Measurements from ENCODE around the gene GLIPR1L1.
"Not testable (repeated sequence)": the region's sequence is repeated elsewhere in the genome, so short reads cannot be mapped to it uniquely, and the experiment has no call there.

The GLIPR1L1 gene, protein sequence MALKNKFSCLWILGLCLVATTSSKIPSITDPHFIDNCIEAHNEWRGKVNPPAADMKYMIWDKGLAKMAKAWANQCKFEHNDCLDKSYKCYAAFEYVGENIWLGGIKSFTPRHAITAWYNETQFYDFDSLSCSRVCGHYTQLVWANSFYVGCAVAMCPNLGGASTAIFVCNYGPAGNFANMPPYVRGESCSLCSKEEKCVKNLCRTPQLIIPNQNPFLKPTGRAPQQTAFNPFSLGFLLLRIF

DNA sequence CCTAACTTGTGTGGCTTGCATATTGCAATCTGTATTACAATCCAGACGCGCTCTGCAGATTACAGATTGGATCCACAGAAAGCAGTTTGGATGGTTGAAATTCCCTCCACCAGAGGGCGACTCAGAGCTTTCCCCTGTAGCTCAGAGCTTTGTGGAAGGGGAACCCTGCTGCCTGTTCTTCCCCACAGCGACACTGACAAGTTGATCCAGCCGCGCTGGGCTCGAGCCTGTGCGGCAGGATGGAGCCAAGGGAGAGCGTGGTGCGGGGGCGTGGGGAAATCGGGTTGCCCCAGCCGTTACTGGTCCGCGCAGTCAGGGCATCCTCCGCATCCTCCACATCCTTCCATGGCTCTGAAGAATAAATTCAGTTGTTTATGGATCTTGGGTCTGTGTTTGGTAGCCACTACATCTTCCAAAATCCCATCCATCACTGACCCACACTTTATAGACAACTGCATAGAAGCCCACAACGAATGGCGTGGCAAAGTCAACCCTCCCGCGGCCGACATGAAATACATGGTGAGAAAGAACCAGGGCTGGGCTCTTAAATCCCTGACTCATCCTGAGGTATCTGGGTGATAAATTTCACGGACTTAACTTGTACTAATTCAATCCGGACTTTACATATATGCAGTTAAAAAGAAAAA, at the start of gene GLIPR1L1:
Gene GLIPR1L1, plus strand, starts transcription at position 287 of the 647 bp plus-strand sequence. Its CDS starts 59 bp downstream, at position 346.
- peak; percentile 62 to 83 (median 78) for DNase-seq (ENCODE audit: low read depth in 2 of 3, low spot score in 1 of 3)

DNA sequence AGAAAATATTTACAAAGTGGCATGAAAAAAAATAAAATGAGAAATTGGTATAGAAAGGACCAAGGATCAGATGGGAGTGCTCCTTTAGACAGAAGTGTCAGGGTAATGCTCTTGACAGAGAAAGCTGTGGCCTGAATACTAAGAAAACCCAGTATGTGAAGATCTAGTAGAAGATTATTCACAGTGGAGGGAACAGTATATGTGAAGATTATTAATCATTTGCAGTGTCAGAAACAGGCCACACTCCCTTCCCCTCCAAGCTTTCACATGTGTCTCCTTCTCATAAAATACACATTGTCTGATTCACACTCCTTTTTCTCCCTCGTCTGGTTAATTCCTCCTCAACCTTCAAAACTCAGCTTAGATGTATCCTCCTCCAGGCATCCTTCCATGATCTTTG, 45.6 kb upstream of the GLIPR1L1 start:
- no peak for DNase-seq (ENCODE audit: low read depth in 2 of 3, low spot score in 1 of 3)

DNA sequence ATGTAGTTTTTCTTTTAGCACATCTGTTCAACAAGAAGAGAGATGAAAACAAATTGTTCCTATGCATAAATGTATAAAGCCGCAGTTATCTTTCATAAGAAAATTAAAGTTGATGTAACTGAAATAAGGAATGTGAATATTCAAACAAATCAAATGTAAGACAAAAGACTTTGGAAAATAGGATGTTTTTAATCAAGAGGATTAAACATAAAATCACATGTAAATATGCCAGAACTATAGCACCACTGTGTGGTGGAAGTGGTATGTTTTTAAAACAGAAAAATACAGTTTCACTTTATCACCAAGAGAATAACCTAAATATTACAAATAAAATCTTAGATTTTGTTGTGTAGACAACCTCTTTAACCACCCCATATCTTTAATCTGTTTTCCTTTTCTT, 44.7 kb upstream of the GLIPR1L1 start:
- DNase-seq (ENCODE audit: low read depth in 2 of 3, low spot score in 1 of 3) = no peak

DNA sequence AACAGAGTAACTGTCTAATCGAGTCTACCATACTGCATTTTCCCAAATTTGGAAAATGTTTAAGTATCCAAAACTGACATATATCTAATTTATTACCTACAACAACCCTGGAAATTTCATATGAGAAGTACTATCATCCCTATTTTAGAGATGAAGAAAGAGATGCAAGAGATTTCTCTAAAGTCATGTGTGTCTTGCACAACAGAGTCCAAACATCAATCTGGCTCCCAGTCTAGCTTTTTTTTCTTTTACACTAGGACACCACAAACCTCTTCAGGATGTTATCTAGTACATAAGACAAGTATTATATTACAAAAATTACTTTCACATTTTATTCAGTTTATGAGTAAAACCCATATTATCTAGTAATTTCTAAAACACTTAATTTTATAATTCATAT, 43.5 kb upstream of the GLIPR1L1 start:
- DNase-seq (ENCODE audit: low read depth in 2 of 3, low spot score in 1 of 3) = no peak

DNA sequence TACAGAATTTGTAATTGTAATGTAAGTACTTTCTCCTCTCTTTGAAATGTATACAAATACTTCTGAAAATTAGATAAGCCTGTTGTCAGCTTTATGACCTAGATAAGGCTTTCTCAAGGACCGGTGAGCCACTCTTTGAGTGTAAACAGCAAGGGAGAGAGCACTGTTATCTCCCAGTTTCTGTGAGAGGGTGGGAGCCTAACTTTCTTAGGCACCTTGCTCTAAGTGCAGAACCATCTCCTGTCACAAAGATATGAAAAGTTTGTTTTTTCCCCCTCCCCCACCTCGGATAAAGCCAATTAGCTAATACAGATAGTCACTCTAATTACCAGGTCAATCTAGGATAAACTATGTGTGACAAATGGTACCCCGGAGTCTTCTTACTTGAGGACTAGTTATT, 40.1 kb upstream of the GLIPR1L1 start:
- no peak for DNase-seq (ENCODE audit: low read depth in 2 of 3, low spot score in 1 of 3)

DNA sequence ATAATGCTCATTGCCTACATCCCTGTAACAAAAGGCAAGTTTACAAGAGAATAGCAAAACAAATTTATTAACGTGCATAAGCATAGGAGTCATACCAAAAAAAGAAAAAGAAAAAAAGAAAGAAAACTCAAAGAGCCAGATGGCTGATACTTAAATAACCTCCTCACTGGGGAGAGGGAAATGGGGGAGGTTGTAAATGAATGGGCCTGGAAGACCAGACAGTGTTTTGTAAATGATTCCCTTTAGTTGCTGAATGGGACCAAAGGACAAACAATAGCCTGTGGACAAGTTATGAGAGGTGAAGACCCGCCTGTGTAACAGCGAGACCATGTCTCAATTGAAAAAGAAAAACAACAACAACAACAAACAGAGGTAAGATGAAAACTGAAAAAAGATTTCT, 39.7 kb upstream of the GLIPR1L1 start:
- no peak for DNase-seq (ENCODE audit: low read depth in 2 of 3, low spot score in 1 of 3)

DNA sequence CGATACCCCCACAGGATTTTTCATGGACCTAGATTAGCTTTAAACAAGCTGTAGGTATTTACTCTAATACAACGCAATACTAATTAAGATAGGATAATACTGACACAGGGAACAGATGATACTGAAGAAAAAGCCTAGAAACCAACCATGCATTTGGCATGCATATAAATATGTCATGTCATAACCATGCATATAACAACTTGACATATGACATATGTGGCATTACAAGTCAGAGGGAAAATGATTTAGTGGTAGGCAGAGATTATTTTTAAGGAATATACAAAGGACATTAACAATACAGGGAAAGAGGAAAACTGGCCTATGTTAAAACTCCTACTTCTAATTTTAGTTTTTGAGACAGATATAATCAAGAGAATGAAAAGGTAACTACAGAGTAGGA, 32.2 kb upstream of the GLIPR1L1 start:
- DNase-seq (ENCODE audit: low read depth in 2 of 3, low spot score in 1 of 3) = no peak

DNA sequence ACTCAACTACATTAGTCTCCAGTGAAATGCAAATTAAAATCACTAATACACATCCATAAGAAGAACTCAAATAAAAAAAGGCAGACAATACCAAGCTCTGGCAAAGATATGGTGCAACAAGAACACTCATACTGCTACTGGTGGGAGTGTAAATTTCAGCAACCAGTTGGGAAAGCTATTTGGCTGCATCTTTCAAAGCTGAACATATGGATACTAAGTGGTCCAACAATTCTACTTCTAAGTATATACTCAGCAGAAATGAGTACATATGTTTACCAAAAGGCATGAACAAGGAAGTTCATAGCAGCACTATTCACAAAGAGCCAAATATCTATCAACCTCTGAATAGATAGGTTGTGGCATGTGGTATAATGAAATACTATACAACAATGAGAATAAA, 31.7 kb upstream of the GLIPR1L1 start:
- no peak for DNase-seq (ENCODE audit: low read depth in 2 of 3, low spot score in 1 of 3)

DNA sequence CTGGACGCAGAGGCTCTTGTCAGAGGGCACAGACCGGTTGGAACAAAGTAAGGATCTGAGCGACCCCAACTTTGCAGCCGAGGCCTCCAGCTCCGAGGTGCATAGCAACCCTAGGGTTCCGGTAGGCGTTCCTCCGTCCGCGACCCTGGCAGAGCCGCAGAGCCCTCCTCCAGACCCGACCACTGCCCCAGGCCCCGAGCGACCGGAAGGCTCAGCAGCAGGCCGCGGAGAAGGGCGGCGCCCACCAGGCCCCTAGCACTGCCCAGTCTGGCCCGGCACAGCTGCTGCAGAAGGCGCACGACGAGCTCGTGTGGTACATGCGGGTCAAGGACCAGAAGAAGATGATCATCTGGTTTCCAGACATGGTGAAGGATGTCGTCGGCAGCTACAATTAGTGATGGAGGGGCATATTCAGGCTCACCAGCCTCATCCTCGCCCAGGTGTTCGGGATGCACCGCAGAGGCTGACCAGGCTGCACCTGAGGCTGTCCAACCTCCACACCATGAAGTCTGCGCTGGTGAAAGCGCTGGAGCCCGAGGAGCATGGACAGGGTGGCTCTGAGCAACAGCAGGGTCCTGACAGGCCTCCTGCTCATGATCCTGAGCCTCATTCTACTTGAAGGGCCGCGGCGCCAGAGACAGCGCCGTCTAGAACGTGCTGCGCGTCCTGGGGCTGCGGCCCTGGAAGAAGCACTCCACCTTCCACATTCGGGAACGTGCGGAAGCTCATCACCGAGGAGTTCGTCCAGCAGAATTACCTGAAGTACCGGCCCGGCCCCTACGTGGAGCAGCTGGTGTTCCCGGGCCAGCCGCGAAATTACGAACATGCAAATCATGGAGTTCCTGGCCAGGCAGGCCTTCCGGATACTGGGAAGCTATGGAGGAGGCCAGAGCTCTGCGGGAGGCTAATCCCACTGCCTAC, 28.8 kb upstream of the GLIPR1L1 start:
- no peak for DNase-seq (ENCODE audit: low read depth in 2 of 3, low spot score in 1 of 3)

DNA sequence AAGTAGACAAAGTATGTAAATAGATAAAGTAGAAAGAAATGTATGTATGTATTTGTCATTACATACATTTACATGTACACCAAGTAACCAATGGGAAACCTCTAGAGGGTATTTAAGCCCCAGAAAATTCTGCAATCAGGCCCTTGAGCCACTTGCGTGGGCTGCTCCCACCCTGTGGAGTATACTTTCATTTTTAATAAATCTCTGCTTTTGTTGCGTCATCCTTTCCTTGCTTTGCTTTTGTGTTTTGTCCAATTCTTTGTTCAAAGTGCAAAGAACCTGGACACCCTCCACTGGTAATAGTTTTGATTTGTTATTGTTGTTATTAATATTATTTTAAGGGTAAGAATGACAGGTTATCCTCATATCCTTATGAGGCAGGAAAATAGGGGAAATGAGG, 26.2 kb upstream of the GLIPR1L1 start:
- DNase-seq (ENCODE audit: low read depth in 2 of 3, low spot score in 1 of 3) = no peak

DNA sequence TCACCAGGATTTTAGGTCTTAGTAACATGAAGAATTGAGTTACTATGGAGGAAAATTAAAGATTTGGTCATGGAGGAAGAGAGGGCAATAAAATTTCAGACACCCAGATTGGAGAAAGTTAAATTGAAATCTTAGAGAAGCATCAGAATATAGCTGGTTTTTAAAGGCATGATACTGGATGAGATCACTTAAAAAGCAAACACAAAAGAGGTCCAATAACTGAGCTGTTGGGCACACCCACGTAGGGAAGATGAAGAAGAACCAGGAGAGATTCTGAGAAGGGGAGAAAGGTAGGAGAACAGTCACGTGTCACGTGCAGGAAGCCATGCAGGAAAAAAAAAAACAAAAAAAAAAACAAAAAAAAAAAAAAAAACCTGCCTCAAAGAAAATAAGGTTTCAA, 23.1 kb upstream of the GLIPR1L1 start:
- no peak for DNase-seq (ENCODE audit: low read depth in 2 of 3, low spot score in 1 of 3)

DNA sequence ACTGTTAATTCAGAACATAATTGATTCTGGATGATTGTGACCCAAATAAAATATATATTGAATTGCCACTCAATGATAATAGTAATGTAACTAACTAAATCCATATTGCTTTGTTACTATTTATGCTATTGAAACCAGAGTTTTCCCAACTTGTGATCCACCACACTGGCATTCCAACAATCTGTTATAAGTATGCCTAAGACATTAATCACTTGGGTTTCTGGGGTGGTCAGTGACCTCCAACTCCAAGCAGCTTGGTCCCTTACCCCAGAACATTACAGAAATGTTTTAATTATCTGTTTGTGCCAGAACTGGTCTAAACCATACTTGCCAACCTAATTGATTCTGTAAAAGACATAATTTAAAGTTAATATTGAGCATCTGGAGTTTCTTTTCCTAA, 19.0 kb upstream of the GLIPR1L1 start:
- DNase-seq (ENCODE audit: low read depth in 2 of 3, low spot score in 1 of 3) = no peak

DNA sequence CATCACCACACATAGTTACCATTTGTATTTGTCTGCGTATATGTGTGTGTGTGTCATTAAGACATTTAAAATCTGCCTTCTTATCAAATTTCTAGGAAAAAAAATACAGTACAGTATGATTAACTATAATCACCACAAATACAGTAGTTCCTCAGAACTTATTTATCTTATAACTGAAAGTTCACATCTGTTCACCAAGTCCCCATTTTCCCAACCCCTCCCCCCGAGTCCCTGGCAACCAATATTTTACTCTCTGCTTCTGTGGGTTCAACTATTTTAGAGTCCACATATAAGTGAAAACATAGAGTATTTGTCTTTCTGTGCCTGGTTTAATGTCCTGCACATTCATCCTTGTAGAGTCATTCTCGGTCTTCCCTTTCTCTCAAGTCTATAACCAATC, 16.7 kb upstream of the GLIPR1L1 start:
- no peak for DNase-seq (ENCODE audit: low read depth in 2 of 3, low spot score in 1 of 3)

DNA sequence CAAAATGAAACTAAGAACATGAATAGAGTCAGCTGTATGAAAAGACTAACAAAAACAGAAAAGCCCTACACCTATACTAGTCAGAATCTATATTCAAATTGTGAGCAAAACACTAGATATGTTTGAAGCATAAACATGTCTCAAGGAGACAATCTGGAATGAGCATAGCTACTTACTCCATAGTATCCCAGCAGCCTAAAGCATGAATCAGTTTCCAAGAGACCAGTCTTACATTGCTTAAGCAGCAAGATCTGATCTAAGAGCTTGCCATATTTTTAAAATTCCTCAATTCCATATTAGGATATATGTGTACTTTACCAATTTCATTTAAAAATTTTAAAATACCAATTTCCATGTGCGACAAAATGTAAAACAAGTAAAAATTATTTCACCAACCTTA, 12.0 kb upstream of the GLIPR1L1 start:
- DNase-seq (ENCODE audit: low read depth in 2 of 3, low spot score in 1 of 3) = no peak

DNA sequence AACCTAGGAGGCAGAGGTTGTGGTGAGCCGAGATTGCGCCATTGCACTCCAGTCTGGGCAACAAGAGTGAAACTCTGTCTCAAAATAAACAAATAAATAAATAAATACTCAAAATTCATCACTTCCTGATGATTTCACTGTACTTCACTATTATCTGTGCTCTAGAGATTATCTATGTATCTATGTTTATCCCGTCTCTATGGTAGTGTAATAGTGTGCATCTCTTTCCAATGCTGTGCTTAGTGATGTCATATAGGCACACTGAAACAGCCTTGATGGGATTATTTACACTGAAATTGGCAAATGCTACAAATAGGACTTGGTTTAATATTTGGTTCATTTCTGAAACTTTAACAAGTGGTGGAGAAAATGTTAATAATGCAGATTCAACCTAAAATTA, 10.8 kb upstream of the GLIPR1L1 start:
- no peak for DNase-seq (ENCODE audit: low read depth in 2 of 3, low spot score in 1 of 3)

DNA sequence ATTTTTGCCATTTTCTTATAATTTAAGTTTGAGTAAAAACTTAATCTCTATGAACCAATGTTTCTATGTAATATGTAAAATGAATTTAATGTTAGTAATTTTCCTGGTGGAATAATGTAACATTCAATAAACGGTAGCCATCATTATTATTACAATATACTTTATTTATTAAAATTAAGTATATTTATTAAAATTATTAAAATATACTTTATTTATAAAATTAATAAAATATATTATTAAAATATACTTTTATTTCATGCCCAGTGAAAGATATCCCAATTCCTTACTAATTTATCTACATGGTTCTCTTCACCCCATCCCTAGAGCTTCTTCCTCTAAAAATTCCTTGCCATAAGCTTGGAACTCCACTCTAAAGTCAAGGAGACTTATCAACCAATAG, 6.8 kb upstream of the GLIPR1L1 start:
- DNase-seq (ENCODE audit: low read depth in 2 of 3, low spot score in 1 of 3) = no peak

DNA sequence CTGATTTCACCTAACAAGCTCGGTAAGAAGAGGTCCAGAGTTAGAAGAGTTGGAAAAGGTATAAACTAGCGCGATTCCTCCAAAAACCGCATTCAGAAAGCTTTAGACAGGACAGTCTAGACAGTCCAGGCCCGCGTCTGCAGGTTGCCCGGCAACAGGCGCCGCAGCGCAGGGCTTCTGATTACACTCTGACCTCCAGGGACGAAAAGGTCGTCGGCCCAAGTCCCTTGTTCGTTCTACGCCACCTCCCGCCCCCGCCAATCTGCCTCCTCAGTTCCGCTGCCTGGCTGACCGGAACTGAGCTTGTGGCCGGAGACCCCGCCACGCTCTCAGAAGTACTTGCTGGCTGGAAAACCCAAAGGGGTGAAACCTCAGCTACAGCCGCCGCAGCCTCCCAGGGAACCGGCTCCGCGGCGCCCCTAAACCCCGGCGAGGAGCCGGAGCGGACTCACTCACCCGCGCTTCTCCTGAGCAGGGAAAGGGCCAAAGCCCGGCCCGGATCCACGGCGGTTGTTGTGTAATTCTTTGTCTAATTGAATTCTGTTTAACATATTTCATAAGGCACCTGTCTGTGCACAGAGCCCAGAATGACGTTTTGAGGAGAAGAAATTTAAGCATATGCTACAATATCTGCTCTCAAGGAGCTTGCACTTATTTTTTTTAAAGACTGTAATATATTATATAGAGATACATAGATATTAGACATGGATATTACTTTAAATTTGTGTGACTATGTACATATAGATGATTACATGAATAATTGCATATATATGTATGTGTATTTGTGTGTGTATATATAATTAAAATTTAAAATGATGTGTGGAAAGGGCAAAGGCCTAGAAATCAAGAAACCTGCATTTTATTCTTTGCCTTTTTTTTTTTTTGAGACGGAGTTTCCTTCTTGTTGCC, 4.3 kb upstream of the GLIPR1L1 start, which contains the start of gene CAPS2:
Gene CAPS2, minus strand, starts transcription at position 407 of the 909 bp plus-strand sequence. CDS start 3,826 bp downstream, outside the sequence.
- DNase-seq (ENCODE audit: low read depth in 2 of 3, low spot score in 1 of 3) = peak; percentile 46 to 63 (median 57)

DNA sequence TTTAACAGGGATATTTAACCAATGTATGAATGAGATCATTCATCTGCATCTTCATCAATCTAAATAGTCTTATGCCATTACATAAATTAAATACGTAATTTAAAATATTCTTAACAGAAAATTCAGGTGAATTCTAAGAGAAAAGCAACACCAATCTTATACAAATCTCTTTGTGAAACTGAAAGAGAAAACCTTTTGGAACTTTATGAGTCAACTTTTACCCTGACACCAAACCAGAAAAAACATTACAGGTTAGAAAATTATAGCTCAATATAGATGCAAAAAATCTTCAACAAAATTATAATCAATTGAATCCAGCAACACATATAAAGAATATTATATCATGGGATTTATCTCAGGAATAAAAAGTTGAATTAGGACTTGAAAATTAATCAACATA, 3.4 kb downstream of the GLIPR1L1 start:
- no peak for DNase-seq (ENCODE audit: low read depth in 2 of 3, low spot score in 1 of 3)

DNA sequence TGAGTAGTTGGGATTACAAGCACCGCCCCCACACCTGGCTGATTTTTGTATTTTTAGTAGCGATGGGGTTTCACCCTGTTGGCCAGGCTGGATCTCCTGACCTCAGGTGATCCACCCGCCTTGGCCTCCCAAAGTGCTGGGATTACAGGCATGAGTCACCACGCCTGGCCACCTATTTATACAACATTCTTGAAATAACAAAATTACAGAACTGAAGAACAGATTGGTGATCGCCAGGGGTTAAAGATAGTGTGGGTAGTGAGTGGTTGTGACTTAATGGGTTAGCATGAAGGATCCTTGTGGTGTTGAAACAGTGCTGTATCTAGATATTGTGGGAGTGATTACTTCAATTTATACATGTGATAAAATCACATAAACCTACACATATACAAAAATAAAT, 7.4 kb downstream of the GLIPR1L1 start:
- DNase-seq (ENCODE audit: low read depth in 2 of 3, low spot score in 1 of 3) = no peak

DNA sequence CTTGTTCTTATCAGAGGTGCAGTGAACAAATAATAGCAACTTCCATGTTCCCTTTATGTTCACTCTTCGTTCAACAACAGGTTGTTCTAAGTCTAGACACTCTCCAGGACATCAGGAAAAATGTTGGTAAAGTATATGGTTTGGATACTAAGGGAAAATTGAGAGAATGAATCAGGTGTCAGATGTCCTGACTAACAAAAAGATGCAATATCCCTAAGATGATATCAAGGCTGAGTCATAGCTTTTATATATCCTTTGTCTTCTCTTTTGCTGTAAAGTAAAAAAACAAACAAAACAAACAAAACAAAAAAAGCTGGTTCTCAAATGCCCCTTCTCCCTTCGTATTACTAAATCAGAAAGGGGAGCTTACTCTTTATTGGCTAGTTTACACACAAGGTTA, 11.1 kb downstream of the GLIPR1L1 start:
- DNase-seq (ENCODE audit: low read depth in 2 of 3, low spot score in 1 of 3) = no peak

DNA sequence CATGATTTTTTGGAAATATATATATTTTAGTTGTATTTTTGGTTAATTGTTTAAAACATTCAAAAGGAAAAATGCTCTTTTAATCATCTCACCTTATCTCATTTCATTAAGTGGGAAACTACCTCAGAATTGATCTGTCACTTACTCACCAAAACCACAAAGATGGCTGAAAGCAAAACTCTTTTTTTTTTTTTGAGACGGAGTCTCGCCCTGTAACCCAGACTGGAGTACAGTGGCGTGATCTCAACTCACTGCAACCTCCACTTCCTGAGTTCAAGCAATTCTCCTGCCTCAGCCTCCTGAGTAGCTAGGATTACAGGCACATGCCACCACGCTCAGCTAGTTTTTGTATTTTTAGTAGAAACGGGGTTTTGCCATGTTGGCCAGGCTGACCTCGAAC, 11.7 kb downstream of the GLIPR1L1 start:
- DNase-seq (ENCODE audit: low read depth in 2 of 3, low spot score in 1 of 3) = not testable (repeated sequence)
